G401 (cell line): ENCODE measurements around the gene SEMA4G. TPM values are rescaled to one million over a fixed set of nuclear protein-coding genes. Genes with fewer than 3 reads are reported as not detected.

Source experiments
- DNase-seq: peaks from one replicate; pipeline ENCODE4 v3.0.0-alpha.2; 2015; ENCODE audit warnings: low spot score
- in situ Hi-C: cut with HindIII; loops from 2 replicates; pipeline ENCODE4 v1.10.0; 2016; ENCODE audit warnings: low sequenced_read_pairs, mixed read lengths
- total RNA-seq: library from RNA; depleted of rRNA; stranded (reverse); fragments of >200 nt; shearing (Covaris generic); gene quantifications from 2 replicates; pipeline ENCODE4 v1.2.3, GENCODE V29; 2014

SEMA4G gene
- total RNA-seq, 1 experiment from 2014 or later: 15.3 TPM

DNA sequence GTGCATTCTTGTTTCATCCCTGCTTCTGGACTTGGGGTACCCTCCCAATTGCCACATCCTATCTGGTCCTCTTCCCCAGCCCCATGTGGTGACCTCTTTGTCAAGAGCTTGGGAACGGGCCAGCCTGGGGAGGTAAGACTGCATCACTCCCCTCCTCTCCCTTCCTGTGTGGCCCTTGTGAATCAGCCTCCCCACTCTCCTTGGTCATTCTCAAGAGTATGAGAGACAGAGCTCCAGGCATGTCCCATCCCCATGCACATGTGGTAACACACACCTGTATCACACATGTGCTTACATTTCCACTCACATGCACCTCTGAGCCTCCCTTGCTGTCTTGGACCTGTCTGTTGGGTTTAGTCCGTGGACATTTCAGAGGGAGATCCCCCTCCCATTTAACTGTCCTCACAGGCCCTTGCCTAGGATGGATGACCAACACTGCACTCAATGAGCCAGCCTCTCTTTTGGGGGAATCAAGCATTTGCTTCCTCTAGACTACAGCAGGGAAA is 15.4 kb downstream of the SEMA4G start:
- DNase-seq: no peak
- in situ Hi-C loops: no loop called here

DNA sequence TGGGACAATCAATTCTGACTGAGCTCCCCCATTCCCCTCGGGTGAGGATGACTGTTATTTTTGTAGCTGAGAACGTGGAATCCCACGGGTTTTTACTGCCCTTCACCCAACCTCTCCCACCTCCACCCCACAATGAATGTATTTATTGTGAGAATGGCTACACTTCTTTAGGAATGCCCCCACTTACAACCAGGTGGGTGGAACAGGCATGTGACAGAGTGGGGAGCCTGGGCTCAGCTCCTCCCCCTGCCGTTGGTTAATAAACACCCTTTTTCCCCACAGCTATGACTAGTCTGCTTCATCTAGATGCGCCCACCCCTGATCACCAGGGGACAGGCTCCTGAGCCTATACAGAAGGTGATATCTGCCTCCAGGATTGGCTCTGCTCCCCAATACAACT is 16.0 kb downstream of the SEMA4G start:
- in situ Hi-C loops: no loop called here
- no peak for DNase-seq

DNA sequence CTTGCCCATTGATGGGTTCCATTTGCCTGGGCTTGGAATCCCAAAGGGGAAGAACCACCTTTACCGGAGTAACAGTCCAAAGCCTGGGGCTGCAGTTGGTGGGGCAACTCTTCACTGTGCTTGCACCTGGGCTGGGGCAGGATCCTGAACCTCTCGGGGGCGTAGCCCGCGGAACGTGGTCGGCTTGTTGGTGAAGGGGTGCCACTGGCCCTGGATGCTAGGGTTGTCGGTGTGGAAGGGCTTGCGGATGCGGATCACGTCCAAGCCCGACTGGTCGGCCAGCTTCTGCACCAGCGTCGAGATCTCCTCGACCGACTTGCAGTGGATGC is 17.3 kb downstream of the SEMA4G start:
- in situ Hi-C loops: no loop called here
- DNase-seq: no peak

DNA sequence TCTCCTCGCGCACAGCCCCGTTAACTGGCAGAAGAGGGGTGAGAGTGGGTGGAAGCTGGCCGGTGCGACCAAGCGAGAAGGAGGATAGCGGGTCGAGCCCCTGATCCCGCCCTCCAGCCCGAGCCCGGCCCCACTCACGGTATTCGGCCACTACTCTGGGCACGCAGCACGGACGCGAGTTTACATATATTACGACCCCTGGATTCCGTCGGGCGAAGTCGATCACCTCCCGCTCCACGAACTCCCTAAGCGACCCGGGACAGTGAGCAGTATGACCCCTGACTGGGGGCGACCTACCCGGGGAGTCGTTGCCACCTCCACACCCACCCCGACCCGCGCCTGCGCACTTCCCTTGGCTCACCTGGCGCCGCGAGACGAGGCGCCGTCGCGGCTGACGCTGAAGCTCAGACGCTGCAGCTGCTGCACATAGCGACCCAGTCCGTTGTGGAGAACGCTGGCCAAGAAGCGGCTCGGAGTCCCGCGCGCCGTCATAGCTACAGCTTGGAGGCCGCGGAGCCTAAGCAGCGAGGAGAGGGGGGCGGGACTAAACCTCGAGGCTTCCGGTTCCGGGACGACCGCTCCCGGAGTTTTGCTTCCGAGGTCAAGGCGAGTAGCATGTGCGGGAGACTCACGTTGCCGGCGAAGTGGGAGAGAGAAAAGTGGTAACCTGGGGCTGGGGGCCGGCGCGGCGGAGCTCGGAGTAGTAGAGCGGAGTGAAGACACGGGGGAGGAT is 17.8 kb downstream of the SEMA4G start, which contains the start of the genes MRPL43 and TWNK:
TSS of gene MRPL43 (minus strand) at position 546 of the 733 bp plus-strand sequence. CDS start at position 492, 54 bp downstream.
TSS of gene TWNK (plus strand) at position 592 of the 733 bp plus-strand sequence. CDS start 668 bp downstream, outside the sequence.
- DNase-seq: peak; percentile 91
- in situ Hi-C loops: no loop called here

DNA sequence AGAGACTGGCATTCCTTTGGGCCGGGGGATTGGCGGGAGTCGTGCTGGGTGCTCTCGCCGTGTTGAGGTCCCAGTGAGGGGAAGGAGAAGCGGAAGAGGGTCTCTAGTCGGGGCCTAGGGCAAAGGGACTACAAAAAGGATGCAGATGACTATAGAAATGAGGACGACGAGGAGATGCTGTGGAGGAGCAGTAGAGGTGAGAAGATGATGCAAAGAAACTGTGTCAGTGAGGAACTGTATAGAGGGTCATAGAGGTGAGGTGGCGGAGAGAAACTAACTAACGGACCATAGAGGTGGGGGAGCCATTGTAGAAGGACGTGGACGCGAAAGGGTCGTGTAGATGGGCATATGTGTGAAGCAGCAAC is 18.4 kb downstream of the SEMA4G start:
- in situ Hi-C loops: no loop called here
- no peak for DNase-seq

DNA sequence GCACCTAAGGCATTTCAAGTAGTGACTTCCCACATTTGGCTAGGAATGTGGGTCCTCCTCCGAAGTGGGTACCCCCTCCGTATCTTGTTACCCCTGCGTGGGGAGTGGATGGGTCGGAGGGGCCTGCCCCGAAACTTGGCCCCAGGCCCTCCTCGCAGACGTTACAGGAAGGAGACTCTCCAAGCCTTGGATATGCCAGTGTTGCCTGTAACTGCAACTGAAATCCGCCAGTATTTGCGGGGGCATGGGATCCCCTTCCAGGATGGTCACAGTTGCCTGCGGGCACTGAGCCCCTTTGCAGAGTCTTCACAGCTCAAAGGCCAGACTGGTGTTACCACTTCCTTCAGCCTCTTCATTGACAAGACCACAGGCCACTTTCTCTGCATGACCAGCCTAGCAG is 18.9 kb downstream of the SEMA4G start:
- no peak for DNase-seq
- in situ Hi-C loops: no loop called here

DNA sequence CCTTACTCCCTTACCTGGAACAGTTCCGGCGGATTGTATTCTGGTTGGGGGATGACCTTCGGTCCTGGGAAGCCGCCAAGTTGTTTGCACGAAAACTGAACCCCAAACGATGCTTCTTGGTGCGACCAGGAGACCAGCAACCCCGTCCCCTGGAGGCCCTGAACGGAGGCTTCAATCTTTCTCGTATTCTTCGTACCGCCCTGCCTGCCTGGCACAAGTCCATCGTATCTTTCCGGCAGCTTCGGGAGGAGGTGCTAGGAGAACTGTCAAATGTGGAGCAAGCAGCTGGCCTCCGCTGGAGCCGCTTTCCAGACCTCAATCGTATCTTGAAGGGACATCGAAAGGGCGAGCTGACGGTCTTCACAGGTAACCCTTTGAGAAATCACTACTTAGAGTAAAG is 19.8 kb downstream of the SEMA4G start:
- DNase-seq: no peak
- in situ Hi-C loops: no loop called here

DNA sequence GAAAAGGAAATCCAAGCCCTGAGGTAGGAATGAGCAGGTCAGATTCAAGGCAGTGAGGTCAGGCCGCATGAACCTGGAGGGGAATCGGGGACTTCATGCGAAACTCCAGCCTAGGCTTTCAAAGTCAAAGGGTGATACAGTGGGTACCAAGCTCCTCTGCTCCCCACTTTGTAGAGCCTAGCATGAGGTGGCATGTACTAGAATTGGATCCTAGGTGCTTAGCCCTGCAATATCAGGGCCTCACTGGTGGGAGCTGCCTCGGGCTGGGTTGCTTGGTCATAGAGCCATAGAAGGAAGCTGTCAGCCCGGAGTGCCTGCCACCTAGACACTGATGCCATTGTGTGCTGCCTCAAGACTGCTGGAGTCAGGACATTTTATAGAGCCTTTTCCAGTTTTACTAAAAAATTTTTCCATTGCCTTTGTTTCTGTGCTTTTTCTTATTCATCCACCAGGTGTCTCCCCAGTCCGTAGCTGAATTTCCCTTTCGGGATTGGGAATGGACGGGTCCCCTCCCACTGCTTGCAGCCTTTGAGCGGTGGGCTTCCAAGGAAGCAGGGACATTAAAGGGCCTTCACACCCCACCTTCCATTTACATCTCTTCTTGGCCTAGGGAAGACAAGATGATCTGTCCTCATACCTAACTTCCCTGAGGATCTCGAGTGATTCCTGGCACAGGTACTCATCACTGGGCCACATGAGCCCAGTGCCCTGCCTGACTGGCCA is 24.8 kb downstream of the SEMA4G start:
- in situ Hi-C loops: no loop called here
- peak; percentile 69 for DNase-seq

DNA sequence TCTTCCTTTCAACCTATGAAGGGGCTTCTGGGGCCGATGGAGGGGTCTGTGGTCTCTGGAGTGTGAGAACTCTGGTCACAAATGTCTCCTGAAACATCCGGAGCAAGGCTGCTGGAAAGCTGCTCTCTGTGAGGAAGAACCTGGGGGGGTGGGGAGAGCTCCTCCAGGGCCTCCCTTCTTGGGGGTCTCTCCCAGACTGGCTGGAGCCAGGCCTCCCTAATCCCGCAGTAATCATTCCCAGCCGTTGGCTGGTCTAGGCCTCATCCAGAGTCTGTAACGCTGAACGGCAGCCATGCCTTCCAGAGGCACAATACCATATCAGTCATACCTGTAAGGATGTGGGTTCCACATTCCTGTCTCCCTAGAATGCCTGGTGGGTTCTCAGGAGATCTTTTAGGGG is 25.9 kb downstream of the SEMA4G start:
- no peak for DNase-seq
- in situ Hi-C loops: no loop called here

DNA sequence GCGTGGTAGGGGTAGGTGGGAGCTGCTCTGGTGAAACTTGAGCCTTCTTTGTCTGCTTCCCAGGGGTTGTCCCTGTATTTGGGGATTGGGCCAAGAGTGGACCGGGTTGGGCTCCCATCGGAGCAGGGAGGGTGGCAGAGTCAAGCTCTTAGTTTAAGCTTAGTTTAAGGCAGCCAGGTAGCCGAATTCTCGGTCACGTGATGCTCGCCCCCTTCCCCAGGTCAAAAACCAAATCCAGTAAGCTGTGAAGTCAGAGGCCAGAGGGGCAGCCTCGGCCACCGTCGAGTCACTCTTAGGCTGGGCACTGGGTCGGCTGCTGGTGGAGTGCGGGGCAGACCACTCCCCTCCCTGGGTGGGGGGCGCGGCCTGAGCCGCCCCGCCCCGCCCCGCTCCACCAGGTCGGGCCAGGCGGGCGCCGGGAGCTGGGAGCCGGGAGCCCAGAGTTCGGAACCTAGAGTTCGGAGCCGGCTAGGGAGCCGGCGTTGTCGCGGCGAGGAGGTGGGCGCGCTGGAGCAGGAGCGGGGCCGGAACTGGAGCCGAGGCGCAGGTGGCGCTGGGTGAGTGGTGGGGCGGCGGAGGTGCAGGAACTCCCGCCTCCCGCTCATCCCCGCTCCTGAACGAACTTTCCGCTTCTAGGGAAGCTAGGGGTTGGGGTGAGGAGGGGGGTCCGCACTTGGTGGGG is 27.5 kb downstream of the SEMA4G start:
- DNase-seq: no peak
- in situ Hi-C loops: no loop called here

DNA sequence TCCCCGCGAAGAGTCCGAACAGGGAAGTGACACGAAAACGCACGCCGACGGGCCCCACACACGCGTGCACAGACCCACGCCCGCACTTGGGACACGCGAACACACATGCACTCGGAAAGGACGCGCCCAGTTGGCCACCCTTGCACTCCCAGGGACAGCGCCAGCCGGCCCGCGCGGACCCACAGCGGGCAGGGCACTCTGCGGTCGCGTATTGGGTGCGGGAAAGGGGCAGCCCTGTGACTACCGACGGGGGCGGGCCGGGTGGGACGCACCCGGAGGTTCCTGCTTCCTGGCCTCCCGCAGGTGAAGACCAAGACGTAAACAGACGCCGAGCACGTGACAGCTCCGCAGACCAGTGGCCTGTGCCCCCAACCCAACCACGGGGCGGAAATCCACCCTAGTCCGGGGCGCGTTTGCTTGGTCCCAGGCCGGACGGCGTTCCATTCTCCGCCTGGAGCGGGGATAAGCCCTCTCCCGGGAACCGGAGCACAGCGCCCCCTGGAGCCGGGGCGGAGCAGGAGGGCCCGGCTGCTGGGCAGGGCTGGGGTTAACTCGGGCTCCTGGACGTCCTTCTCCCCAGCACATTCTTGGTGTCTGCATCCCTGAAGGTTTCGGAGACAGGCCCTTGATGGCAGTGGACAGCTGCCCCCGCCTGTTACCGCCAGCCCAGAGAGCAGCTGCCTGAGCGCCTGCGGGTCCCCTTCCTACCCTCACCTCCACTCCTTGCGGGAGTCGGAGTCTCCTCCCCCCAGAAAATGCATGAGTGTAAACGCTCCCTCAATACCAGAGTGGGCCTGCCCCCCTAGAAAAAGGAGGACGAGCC is 28.3 kb downstream of the SEMA4G start:
- DNase-seq: peak; percentile 66
- in situ Hi-C loops: no loop called here

DNA sequence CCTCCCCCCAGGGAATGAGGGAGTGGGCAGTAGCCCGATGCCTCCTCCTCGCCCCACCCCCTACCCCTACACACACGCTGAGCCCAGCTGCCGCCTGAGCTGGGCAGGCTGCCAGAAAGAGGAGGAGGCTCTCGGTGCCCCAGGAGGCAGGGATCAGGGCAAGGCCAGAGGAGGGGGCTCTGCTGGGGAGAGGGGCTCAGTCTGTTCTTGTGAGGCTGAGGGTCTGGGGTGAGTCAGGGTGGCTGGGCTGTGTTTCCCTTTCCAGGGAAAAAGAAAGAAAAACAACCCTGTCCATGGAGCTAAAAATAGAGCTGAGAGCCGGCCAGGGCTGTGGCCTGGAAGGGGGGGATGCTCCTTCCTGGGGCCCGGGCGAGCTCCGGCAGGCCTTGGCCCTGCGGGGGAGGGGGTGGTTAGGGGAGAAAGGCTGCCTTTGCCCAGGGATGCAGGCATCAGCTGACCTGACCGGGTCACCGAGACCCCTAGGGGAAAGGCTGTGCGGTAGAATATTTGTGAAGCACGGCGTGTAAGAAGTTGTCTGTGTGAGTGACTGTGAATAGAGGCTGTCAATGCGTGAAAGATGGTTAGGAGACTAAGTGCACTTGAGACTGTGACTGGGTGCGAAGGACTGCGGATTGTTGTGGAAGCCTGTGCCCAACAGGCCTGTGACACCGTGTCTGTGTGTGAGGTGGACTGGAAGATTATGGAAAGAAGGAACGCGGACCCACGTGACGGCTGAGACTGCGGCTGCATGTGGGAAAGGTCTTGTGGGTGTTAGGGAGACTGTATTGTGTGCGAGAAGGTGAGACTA is 29.1 kb downstream of the SEMA4G start:
- DNase-seq: peak; percentile 86
- in situ Hi-C loops: no loop called here

DNA sequence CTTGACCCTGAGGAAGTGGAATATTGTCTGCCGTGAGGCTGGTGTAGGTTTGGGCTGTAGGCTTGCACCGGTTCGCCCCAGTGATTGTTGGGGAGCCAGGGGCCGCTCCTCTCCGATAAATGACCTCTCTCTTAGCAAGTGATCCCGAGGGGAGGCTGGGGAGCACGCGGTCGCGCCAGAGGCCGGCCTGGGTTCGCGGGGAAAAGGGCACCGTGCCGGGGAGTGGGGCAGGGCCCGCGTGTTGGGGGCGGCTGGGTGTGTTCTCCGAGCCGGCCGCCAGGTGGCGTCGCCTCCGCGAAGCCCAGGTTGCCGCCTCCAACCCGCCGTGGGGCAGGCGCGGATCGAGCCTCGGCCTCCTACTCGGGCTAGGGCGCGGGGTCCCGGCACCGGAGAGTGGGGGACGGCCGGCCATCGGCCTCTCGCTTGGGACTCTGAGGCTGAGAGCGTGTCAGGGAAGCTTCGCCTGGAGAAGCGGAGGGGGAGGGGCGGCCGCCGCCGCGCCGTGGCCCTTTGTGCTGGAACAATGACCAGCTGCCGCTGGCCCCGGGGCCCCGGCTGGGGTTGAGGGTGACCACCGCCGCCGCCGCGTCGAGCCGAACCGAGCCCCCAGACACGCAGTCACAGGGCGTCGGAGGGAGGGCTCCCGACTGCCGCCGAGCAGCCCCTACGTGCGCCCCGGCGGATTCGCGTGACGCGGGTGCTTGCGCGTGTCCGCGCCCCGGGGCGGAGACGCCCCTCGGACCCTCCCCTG is 29.9 kb downstream of the SEMA4G start:
- peak; percentile 74 for DNase-seq
- in situ Hi-C loops: no loop called here

DNA sequence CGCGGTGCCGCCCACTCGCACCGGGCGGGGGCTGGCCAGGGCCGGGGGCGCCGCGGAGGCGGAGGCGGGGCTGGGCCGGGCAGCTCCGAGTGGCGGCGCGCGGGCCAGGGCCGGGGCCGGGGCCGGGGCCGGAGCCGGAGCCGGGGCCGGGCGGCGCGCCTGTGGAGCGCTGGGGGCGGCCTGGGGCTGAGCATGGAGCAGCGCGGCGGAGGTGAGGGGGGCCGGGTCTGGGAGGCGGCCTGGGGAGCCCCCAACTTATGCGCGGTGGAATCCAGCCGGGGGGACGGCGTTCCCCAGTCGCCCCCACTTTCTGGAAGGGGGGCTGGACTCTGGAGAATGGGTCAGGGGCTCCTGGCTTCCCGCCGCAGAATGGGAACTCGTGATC is 30.4 kb downstream of the SEMA4G start, which contains the start of gene LZTS2:
TSS of gene LZTS2 (plus strand) at position 67 of the 385 bp plus-strand sequence. CDS start 2,731 bp downstream, outside the sequence.
- in situ Hi-C loops: no loop called here
- no peak for DNase-seq

DNA sequence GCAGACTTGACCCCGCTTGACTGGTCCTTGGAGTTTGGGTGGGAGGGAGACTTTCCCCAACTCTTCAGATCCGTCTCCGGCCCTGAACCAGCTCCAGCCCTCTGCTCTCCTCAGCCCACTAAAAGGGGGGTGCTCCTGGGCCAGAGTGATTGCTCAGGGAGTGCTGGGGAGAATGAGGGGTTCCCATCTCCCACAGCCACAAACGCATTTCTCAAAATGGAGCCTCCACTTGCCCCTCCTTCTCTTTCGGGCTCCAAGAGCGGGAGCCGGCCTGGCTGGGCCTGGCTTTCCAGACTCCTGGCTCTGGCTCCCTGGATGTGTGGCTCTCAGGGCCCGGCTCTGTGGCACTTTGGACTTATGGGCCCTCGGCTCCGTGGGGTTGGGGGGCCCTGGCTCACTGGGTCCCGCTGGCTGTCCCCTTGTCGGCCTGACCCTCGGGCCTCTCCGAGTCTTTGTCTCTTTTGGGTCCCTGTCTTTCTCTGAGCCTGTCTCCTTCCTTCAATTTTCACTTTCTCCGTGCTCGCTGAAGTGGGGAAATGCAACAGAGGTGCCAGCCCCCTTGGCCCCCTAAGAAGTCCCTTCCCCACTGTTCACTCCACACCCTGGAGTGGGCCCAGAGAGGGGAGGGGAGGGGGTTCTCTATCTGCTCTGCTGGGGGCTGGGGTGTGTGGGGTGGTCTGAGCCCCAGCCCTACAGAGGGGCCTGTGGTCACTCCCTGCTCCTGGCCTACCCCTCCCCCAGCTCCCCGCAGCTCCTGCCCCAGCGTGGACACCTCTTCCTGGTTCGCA is 31.0 kb downstream of the SEMA4G start:
- peak; percentile 63 for DNase-seq
- in situ Hi-C loops: no loop called here

DNA sequence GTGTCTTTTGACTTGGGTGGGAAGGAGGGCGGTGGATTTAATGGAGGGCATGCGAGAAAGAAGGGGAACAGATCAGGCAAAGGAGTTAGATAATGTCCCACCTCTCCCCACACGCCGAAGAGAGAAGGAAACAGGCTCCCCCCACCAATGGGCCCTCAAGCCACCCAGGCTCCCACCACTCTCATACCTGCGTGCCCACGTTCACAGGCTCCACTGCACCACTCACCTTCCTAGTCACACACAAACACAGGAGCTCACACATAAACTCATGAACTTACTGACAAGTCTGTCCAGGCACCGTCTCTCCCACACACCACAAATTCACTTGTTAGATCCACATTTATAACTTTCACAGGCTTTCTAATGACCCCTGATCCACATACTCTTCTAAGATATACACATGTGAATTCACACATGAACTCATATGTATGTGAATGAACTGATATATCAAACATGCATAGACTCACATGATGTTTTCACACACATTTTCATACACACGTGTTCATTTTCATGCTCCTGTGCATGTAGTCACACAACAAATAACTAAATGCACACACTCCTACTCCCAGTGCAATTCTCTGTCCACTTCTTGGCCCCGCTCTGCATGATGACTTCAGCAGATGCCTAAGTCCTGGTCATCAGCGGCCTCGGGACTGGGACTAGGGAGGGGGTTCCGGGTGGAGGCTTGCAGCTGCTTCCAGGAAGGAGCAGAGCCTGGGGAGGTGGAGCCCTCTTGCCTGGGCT is 31.8 kb downstream of the SEMA4G start:
- DNase-seq: no peak
- in situ Hi-C loops: no loop called here
